Measurements from ENCODE around the gene LST1.

LST1 gene

GRCh38 chr6:31621320-31621939 lies 35.4 kb downstream of the LST1 start:
- DNase-seq = no peak

DNA sequence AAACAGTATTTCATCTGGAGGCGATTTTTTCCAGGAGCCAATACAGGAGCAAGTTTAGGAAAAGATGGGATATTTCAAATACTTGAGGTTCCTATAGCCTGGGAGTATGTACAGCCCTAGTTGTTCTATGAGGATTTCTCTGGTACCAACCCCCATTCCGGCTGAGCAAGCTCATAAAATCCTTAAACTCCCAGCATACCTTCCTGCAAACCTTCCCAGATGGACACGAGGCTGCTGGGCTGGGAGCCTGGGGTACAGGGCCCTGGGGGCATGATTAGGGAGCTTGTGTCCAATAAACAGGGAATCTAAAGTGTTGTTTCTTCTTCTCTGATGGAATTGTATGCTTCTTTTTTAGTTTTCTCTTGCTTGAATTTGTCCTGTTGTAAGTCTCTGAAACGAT lies 35.9 kb downstream of the LST1 start:
- DNase-seq = no peak

GRCh38 chr6:31622684-31623091 lies 36.6 kb downstream of the LST1 start:
- no peak for DNase-seq

GRCh38 chr6:31624070-31624469 lies 38.0 kb downstream of the LST1 start:
- DNase-seq = no peak

DNA sequence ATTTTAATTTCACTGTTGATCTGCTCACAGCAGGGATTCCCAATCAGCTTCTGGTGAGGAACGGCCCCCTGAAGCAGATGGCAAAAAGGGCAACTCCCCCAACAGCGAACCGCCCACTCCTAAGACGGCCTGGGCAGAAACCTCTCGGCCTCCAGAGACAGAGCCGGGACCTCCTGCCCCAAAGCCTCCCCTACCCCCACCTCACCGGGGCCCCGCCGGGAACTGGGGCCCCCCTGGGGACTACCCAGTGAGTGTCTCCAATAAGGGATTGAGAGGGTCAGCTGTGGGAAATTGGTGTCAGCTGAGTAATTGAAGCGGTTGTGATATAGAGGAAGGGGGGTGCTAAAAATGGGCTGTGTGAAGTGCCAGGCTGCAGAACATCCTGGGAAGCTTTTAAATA lies 40.9 kb downstream of the LST1 start:
- DNase-seq = no peak

DNA sequence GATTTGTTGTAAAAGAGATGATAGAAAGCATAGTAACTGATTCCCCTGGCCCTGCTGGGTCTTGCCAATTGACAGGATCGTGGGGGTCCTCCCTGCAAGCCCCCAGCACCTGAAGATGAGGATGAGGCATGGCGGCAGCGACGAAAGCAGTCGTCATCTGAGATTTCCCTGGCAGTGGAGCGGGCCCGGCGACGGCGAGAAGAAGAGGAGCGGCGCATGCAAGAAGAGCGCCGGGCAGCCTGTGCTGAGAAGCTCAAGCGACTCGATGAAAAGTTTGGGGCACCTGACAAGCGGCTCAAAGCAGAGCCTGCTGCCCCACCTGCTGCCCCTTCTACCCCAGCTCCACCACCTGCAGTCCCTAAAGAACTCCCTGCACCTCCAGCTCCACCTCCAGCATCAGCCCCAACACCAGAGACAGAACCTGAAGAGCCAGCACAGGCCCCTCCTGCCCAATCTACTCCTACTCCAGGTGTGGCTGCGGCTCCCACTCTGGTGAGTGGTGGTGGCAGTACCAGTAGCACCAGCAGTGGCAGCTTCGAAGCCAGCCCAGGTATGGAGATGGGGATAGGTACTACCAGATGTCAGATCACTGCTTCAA lies 41.7 kb downstream of the LST1 start:
- DNase-seq = no peak

GRCh38 chr6:31629014-31629413 lies 42.9 kb downstream of the LST1 start:
- no peak for DNase-seq

- DNase-seq = no peak
Measured at GRCh38 chr6:31630177-31630934, 44.3 kb downstream of the LST1 start.

- DNase-seq = no peak
Measured at GRCh38 chr6:31631209-31631608, 45.1 kb downstream of the LST1 start.

DNA sequence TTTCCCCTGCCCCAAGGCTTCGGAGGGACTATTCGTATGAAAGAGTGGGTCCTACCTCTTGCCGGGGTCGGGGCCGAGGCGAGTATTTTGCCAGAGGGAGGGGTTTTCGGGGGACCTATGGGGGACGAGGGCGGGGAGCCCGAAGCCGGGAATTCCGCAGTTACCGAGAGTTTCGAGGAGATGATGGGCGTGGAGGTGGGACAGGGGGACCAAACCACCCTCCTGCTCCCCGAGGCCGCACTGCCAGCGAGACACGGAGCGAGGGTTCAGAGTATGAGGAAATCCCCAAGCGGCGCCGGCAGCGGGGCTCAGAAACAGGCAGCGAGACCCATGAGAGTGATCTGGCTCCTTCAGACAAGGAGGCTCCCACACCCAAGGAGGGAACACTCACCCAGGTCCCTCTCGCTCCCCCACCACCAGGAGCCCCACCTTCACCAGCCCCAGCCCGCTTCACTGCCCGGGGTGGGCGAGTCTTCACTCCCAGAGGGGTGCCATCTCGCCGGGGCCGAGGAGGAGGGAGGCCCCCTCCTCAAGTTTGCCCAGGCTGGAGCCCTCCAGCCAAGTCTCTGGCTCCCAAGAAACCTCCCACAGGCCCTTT lies 45.7 kb downstream of the LST1 start:
- DNase-seq = no peak

DNA sequence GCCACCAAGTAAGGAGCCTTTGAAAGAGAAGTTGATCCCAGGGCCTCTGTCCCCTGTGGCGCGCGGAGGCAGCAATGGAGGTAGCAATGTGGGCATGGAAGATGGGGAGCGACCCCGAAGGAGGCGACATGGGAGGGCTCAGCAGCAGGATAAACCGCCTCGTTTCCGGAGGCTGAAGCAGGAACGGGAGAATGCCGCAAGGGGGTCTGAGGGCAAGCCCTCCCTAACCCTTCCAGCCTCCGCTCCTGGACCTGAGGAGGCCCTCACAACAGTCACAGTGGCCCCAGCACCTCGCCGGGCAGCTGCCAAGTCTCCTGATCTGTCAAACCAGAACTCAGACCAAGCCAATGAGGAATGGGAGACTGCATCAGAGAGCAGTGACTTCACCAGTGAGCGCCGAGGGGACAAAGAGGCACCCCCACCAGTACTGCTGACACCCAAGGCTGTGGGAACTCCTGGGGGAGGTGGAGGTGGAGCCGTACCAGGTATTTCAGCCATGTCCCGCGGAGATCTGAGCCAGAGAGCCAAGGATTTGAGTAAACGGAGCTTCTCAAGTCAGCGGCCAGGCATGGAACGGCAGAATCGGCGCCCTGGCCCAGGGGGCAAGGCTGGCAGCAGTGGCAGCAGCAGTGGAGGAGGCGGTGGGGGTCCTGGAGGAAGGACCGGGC lies 46.3 kb downstream of the LST1 start:
- no peak for DNase-seq

DNA sequence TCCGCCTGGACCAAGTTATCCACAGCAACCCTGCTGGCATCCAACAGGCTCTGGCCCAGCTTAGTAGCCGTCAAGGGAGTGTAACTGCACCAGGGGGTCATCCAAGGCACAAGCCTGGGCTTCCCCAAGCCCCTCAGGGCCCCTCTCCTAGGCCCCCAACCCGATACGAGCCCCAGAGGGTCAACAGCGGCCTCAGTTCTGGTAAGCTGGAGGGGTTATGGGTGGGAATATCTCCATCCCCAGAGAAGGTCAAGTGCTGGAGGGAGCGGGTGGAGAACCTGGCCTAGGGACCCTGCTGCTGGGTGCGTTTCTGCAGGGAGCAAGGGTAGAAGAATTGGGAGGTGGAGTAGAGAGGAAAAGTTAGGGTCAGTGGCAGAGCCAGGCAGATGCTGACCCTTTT lies 47.4 kb downstream of the LST1 start:
- DNase-seq = no peak

DNA sequence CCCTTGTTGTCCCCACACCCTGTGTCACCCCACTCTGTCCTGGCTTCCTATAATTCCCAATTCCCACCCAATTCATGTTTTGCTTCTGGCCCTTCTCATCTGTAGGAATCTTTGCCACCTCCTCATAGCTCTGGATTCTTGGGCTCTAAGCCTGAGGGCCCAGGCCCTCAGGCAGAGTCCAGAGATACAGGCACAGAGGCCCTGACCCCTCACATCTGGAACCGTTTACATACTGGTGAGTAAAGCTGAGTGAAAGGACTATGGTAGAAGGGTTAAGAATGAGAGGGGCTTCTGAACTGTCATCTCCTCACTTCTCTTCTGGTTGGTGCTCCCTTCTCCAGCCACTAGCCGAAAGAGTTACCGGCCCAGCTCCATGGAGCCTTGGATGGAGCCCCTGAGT lies 48.1 kb downstream of the LST1 start:
- no peak for DNase-seq

- no peak for DNase-seq
Measured at GRCh38 chr6:31634969-31635575, 49.0 kb downstream of the LST1 start.

- no peak for DNase-seq
Measured at GRCh38 chr6:31636698-31637596, 50.9 kb downstream of the LST1 start.
